NB4 (cell line): ENCODE measurements around the gene NME4.

Experiments
- CTCF ChIP-seq: IDR thresholded peaks from one replicate; pipeline ENCODE4 v1.5.1; 2012; ENCODE audit warnings: low read depth, low read length
- MAX ChIP-seq: IDR thresholded peaks from 2 replicates; pipeline ENCODE4 v1.6.1; 2011; ENCODE audit warnings: low read depth, low read length
- POLR2A ChIP-seq: IDR thresholded peaks from 2 replicates; pipeline ENCODE4 v1.6.1; 2011; ENCODE audit warnings: mild to moderate bottlenecking; ENCODE audit not compliant: insufficient read length; ENCODE audit errors: extremely low read depth

GRCh38 chr16:351804-352520 is 45.0 kb upstream of the NME4 start:
- TF ChIP-seq CTCF (no peak), POLR2A (no peak), MAX (no peak)
